H1 (cell line): ENCODE measurements around the gene TRIM10. TPM values are rescaled to one million over a fixed set of nuclear protein-coding genes. Genes with fewer than 3 reads are reported as not detected.

Source experiments
- CTCF ChIA-PET: fragments of 300-600 bp; sonication (Branson Sonifier 250); formaldehyde crosslinking; loops from one replicate; lab custom pipeline; 2021; ENCODE audit not compliant: partially characterized antibody; lab: Charles Lee
- POLR2A ChIA-PET: fragments of 300-600 bp; sonication (Branson Sonifier 250); formaldehyde crosslinking; loops from one replicate; lab custom pipeline; 2021; ENCODE audit warnings: inconsistent platforms; ENCODE audit not compliant: partially characterized antibody; lab: Charles Lee
- DNase-seq, 2 experiments: peaks; one replicate each; pipeline versions ENCODE4 v3.0.0 to v3.0.0-alpha.2; 2010 to 2022; ENCODE audit warnings: low spot score in 2 of 2, low read depth in 1 of 2, mixed read lengths in 1 of 2
- FAIRE-seq: peaks from 2 replicates; lab custom pipeline; 2011; peaks lifted over from hg19 to GRCh38; lab: Jason Lieb, UNC
- H2AFZ ChIP-seq: 2 replicates; pipeline ENCODE4 v1.8.1; 2012; ENCODE audit warnings: low read length, inconsistent platforms
- H2AK5ac ChIP-seq: 2 replicates; pipeline ENCODE4 v1.6.1; 2013; ENCODE audit warnings: low read depth, low read length
- H2BK120ac ChIP-seq: replicated peaks from 2 replicates; pipeline ENCODE3; 2013; ENCODE audit warnings: low read depth, low read length, inconsistent platforms
- H2BK12ac ChIP-seq: 2 replicates; pipeline ENCODE4 v1.6.1; 2013; ENCODE audit warnings: low read depth, low read length
- H2BK15ac ChIP-seq: 2 replicates; pipeline ENCODE4 v1.6.1; 2013; ENCODE audit warnings: low read length
- H2BK20ac ChIP-seq: 2 replicates; pipeline ENCODE4 v1.6.1; 2013; ENCODE audit warnings: low read length
- H2BK5ac ChIP-seq: 2 replicates; pipeline ENCODE4 v1.6.1; 2013; ENCODE audit warnings: low read depth, low read length
- H3K14ac ChIP-seq: 2 replicates; pipeline ENCODE4 v1.6.1; 2013; ENCODE audit warnings: inconsistent platforms; ENCODE audit not compliant: insufficient read length
- H3K18ac ChIP-seq: 2 replicates; pipeline ENCODE4 v1.6.1; 2013; ENCODE audit warnings: low read length; ENCODE audit errors: extremely low read depth
- H3K23ac ChIP-seq: 2 replicates; pipeline ENCODE4 v1.6.1; 2013; ENCODE audit warnings: inconsistent platforms; ENCODE audit not compliant: insufficient read length
- H3K23me2 ChIP-seq: 2 replicates; pipeline ENCODE4 v1.6.1; 2013; ENCODE audit warnings: low read depth, low read length
- H3K27ac ChIP-seq: 2 replicates; pipeline ENCODE4 v1.6.1; 2011; ENCODE audit warnings: low read depth, low read length, inconsistent platforms
- H3K27me3 ChIP-seq, 4 experiments: replicated peaks in 1 of 4; 1 replicate in 1 of 4; 2 replicates in 3 of 4; pipeline versions ENCODE4 v1.6.1 to v1.8.1; 2011 to 2013; ENCODE audit warnings: low read length in 3 of 4, mild to moderate bottlenecking in 3 of 4, inconsistent platforms in 2 of 4, mixed read lengths in 2 of 4, moderate library complexity in 1 of 4; ENCODE audit not compliant: control insufficient read depth in 3 of 4, insufficient read depth in 3 of 4; ENCODE audit errors: extremely low read depth in 1 of 4
- H3K36me3 ChIP-seq, 4 experiments: 2 replicates each; pipeline versions ENCODE4 v1.6.1 to v1.8.1; 2011 to 2013; ENCODE audit warnings: mild to moderate bottlenecking in 4 of 4, low read length in 3 of 4, moderate library complexity in 2 of 4, control low read depth in 1 of 4, inconsistent platforms in 1 of 4; ENCODE audit not compliant: insufficient read depth in 4 of 4, control insufficient read depth in 2 of 4
- H3K4ac ChIP-seq: replicated peaks from 2 replicates; pipeline ENCODE3; 2013; ENCODE audit warnings: low read length, low read depth, mixed read lengths, inconsistent platforms; ENCODE audit not compliant: insufficient read length
- H3K4me1 ChIP-seq, 4 experiments: replicated peaks in 1 of 4; 1 replicate in 1 of 4; 2 replicates in 3 of 4; pipeline versions ENCODE4 v1.6.1 to v1.8.1; 2011 to 2013; ENCODE audit warnings: low read length in 3 of 4, inconsistent platforms in 2 of 4, mixed read lengths in 1 of 4; ENCODE audit not compliant: insufficient read depth in 4 of 4, control insufficient read depth in 3 of 4
- H3K4me2 ChIP-seq, 2 experiments: 2 replicates each; pipeline versions ENCODE4 v1.6.1 to v1.8.1; 2011 to 2013; ENCODE audit warnings: low read depth in 2 of 2, low read length in 2 of 2, control low read depth in 1 of 2, inconsistent platforms in 1 of 2, mild to moderate bottlenecking in 1 of 2; ENCODE audit not compliant: insufficient read depth in 1 of 2
- H3K4me3 ChIP-seq, 4 experiments: fragments of 200-600, 300-600 bp in 1 of 4; sonication (generic), shearing (Covaris generic), sonication (Bioruptor Twin) in 1 of 4; 2 replicates each; pipeline versions ENCODE4 v1.5.1 to v1.8.1; 2011 to 2016; ENCODE audit warnings: low read length in 4 of 4, low read depth in 3 of 4, control low read depth in 2 of 4, inconsistent platforms in 2 of 4, mild to moderate bottlenecking in 2 of 4, mixed read lengths in 1 of 4, moderate library complexity in 1 of 4; ENCODE audit not compliant: insufficient read depth in 2 of 4; ENCODE audit errors: extremely low read depth in 1 of 4
- H3K56ac ChIP-seq: replicated peaks from 2 replicates; pipeline ENCODE3; 2013; ENCODE audit warnings: low read depth, mild to moderate bottlenecking, mixed read lengths, low read length, inconsistent platforms; ENCODE audit not compliant: insufficient read length
- H3K79me1 ChIP-seq: 2 replicates; pipeline ENCODE4 v1.6.1; 2013; ENCODE audit warnings: low read depth, low read length, control low read depth
- H3K79me2 ChIP-seq, 2 experiments: 2 replicates each; pipeline versions ENCODE4 v1.6.1 to v1.8.1; 2012 to 2013; ENCODE audit warnings: low read length in 2 of 2, mild to moderate bottlenecking in 2 of 2, inconsistent platforms in 1 of 2; ENCODE audit not compliant: insufficient read depth in 2 of 2, control insufficient read depth in 1 of 2
- H3K9ac ChIP-seq, 4 experiments: replicated peaks in 1 of 4; 1 replicate in 1 of 4; 2 replicates in 3 of 4; pipeline versions ENCODE4 v1.6.1 to v1.8.1; 2011 to 2013; ENCODE audit warnings: low read depth in 3 of 4, low read length in 3 of 4, control low read depth in 2 of 4, mild to moderate bottlenecking in 2 of 4, moderate library complexity in 2 of 4, inconsistent platforms in 1 of 4; ENCODE audit errors: extremely low read depth in 1 of 4
- H3K9me3 ChIP-seq, 2 experiments: 2 replicates each; pipeline versions ENCODE4 v1.6.1 to v1.8.1; 2012 to 2013; ENCODE audit warnings: mild to moderate bottlenecking in 2 of 2, moderate library complexity in 2 of 2, control low read depth in 1 of 2, inconsistent platforms in 1 of 2, low read depth in 1 of 2, low read length in 1 of 2, mixed read lengths in 1 of 2; ENCODE audit not compliant: insufficient read depth in 2 of 2
- H4K20me1 ChIP-seq, 2 experiments: replicated peaks in 1 of 2; 2 replicates each; pipeline versions ENCODE3 to v1.8.1; 2011 to 2013; ENCODE audit warnings: inconsistent platforms in 2 of 2, low read length in 2 of 2, mild to moderate bottlenecking in 1 of 2; ENCODE audit not compliant: insufficient read depth in 2 of 2, control insufficient read depth in 1 of 2
- H4K5ac ChIP-seq: 2 replicates; pipeline ENCODE4 v1.6.1; 2013; ENCODE audit warnings: low read length, low read depth, mixed read lengths, inconsistent platforms; ENCODE audit not compliant: insufficient read length
- H4K8ac ChIP-seq: 2 replicates; pipeline ENCODE4 v1.8.0; 2013; ENCODE audit warnings: mild to moderate bottlenecking, moderate library complexity, low read length, inconsistent platforms; ENCODE audit not compliant: insufficient read depth; ENCODE audit errors: extremely low read depth
- H4K91ac ChIP-seq: replicated peaks from 2 replicates; pipeline ENCODE3; 2013; ENCODE audit warnings: low read length, mixed read lengths, inconsistent platforms; ENCODE audit not compliant: insufficient read length
- EP300 ChIP-seq, 2 experiments: IDR thresholded peaks; 1 replicate in 1 of 2; 2 replicates in 1 of 2; pipeline ENCODE4 v1.6.1; 2011 to 2012; ENCODE audit warnings: low read depth in 2 of 2, low read length in 2 of 2, mild to moderate bottlenecking in 2 of 2, borderline replicate concordance in 1 of 2, inconsistent platforms in 1 of 2, moderate library complexity in 1 of 2
- HDAC6 ChIP-seq: IDR thresholded peaks from one replicate; pipeline ENCODE4 v1.7.1; 2012; ENCODE audit warnings: low read depth, mild to moderate bottlenecking, inconsistent platforms, low read length, moderate library complexity
- POU5F1 ChIP-seq: IDR thresholded peaks from 2 replicates; pipeline ENCODE4 v1.6.1; 2011; ENCODE audit warnings: low read depth, mild to moderate bottlenecking, low read length, moderate library complexity
- RAD21 ChIP-seq, 2 experiments: IDR thresholded peaks in 1 of 2; conservative IDR thresholded peaks in 1 of 2; 2 replicates each; pipeline ENCODE4 v1.6.1; 2011; ENCODE audit warnings: low read depth in 2 of 2, low read length in 2 of 2, improper control_type of control experiment in 1 of 2, inconsistent platforms in 1 of 2, mild to moderate bottlenecking in 1 of 2, moderate library complexity in 1 of 2
- SIN3A ChIP-seq, 2 experiments: IDR thresholded peaks in 1 of 2; conservative IDR thresholded peaks in 1 of 2; 2 replicates each; pipeline ENCODE4 v1.6.1; 2011 to 2012; ENCODE audit warnings: low read length in 2 of 2, improper control_type of control experiment in 1 of 2, low read depth in 1 of 2, mild to moderate bottlenecking in 1 of 2
- SIRT6 ChIP-seq: IDR thresholded peaks from one replicate; pipeline ENCODE4 v1.7.1; 2012; ENCODE audit warnings: low read length, inconsistent platforms
- SP4 ChIP-seq: IDR thresholded peaks from 2 replicates; pipeline ENCODE4 v1.6.1; 2012; ENCODE audit warnings: low read length, inconsistent platforms
- WGBS, 2 experiments: shearing (Covaris generic) in 1 of 2; methylation state at CpG; one replicate each; pipeline versions ENCODE4 v1.1.6 to v1.1.7; 2013 to 2015; ENCODE audit warnings: low lambda C conversion rate in 2 of 2, mixed read lengths in 2 of 2, inconsistent platforms in 1 of 2, low coverage in 1 of 2, missing lambda C conversion rate in 1 of 2; ENCODE audit not compliant: insufficient replicate concordance in 2 of 2, insufficient coverage in 1 of 2, insufficient read length in 1 of 2; ENCODE audit errors: extremely low coverage in 1 of 2, missing lambda C conversion rate in 1 of 2; 5-methylcytosine and 5-hydroxymethylcytosine counted together
- polyA plus RNA-seq, 7 experiments: library from polyadenylated mRNA; depleted of rRNA in 3 of 7; stranded (reverse) in 5 of 7; unstranded in 2 of 7; fragments of >200 nt in 5 of 7; fragments of 200-250 nt in 2 of 7; gene quantifications; 1 replicate in 5 of 7; 2 replicates in 1 of 7; 4 replicates in 1 of 7; pipeline versions ENCODE4 v1.2.1 to v1.2.3, GENCODE V29; 2011 to 2013; ENCODE audit warnings: missing spikeins in 2 of 7, mixed read lengths in 2 of 7
- total RNA-seq: library from RNA; stranded (reverse); fragmentation: NEBNext Ultra II Directional; extraction: Animal tissue kit (Norgen Biotek cat#: 25700); gene quantifications from 2 replicates; pipeline ENCODE4 v1.2.1, GENCODE V29; 2021
- TF ChIP-seq, protein P1 (sequence below): IDR thresholded peaks from 2 replicates; pipeline ENCODE4 v1.6.1; 2012; ENCODE audit warnings: inconsistent platforms
- TF ChIP-seq, protein P2 (sequence below): IDR thresholded peaks from 2 replicates; pipeline ENCODE4 v1.6.1; 2012; ENCODE audit warnings: low read length, inconsistent platforms
- TF ChIP-seq, protein P3 (sequence below): IDR thresholded peaks from 2 replicates; pipeline ENCODE4 v1.6.1; 2011; ENCODE audit warnings: low read depth, mild to moderate bottlenecking, low read length; ENCODE audit not compliant: insufficient read depth

The TRIM10 gene
- total and polyA plus RNA-seq, 2 of the 8 experiments (the other 6 are each of a cell fraction or from before 2014, with no cell fraction given): 0.06 TPM; not detected in 1

DNA sequence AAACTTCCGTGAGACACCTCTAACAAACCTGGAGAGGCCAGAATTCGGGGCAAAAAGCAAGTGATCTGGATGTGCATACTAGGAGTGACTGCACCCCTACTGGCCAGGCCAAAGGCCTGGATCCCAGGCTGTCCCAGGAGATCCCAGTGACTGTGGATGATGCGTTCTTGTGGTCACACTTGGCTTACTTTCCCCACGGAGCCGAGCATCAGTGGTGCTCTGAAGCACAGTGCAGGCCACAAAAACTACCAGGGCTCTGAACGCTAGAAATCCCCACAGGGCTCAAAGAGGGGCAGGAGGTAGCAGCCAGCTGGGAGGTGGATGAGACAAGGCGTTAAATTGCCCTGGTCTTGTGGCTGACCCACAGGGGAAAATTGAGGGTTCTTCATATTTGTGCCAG lies 45.1 kb upstream of the TRIM10 start:
- peaks cover 3 to 19% (median 10%) of the 10 kb centered on the region in 4 experiments for H3K4me1 ChIP-seq
- peaks cover 5% of the 10 kb centered on the region; the same call in 1 of the 2 replicates for H3K23me2 ChIP-seq
- H2BK120ac ChIP-seq: no peak overlapping the region
- no peak overlapping the region for H4K8ac ChIP-seq
- no peak overlapping the region for H4K91ac ChIP-seq
- no peak overlapping the region for H2BK12ac ChIP-seq
- H3K23ac ChIP-seq: no peak overlapping the region
- H2BK15ac ChIP-seq: no peak overlapping the region
- H3K27me3 ChIP-seq: no peaks in the 10 kb centered on the region
- WGBS, 2 experiments: 79% methylated on average over 7 of the region's 7 CpGs; no CpG with 5 or more reads in 1 of the 2 experiments
- H3K9me3 ChIP-seq: no peaks in the 10 kb centered on the region
- H3K36me3 ChIP-seq: no peaks in the 10 kb centered on the region; a peak in 1 of 8 replicates
- no peak overlapping the region for H3K18ac ChIP-seq
- H2AFZ ChIP-seq: no peak overlapping the region
- no peak overlapping the region for H3K27ac ChIP-seq
- H3K79me2 ChIP-seq: peaks cover 0 to 60% of the 10 kb centered on the region in 2 experiments; a peak in 3 of 4 replicates
- no peak for FAIRE-seq
- no peak overlapping the region for H2BK5ac ChIP-seq
- ChIA-PET POLR2A (interaction anchor here (0.6 to 2.9 kb wide), 5 partner anchors 9 to 564 kb away, joined by 3 to 18 read pairs (median 4); partner anchors contain the start of gene POLR1H), CTCF (interaction anchor here (0.6 to 4.1 kb wide), 4 partner anchors 14 to 103 kb away, joined by 3 to 20 read pairs (median 4); no protein-coding TSS in a partner anchor)
- H3K56ac ChIP-seq: no peak overlapping the region
- H4K20me1 ChIP-seq: peaks cover 7 to 26% of the 10 kb centered on the region in 2 experiments
- no peak overlapping the region for H3K9ac ChIP-seq
- no peak overlapping the region for H2BK20ac ChIP-seq
- H2AK5ac ChIP-seq: no peak overlapping the region
- peaks cover 10% of the 10 kb centered on the region; the same call in 1 of the 2 replicates for H3K79me1 ChIP-seq
- no peak overlapping the region for H3K4me3 ChIP-seq
- no peak for DNase-seq
- no peak overlapping the region for H4K5ac ChIP-seq
- H3K4me2 ChIP-seq: no peak overlapping the region
- H3K14ac ChIP-seq: no peak overlapping the region
- no peak overlapping the region for H3K4ac ChIP-seq
- TF ChIP-seq POU5F1 (no peak), HDAC6 (no peak), SP4 (no peak), SIRT6 (no peak), SIN3A (conservative IDR thresholded peaks at IDR 0.05 in 1 of 2, IDR thresholded peaks at IDR 0.05 in 1 of 2; ENCODE audit: low read depth in 1 of 2, low read length in 2 of 2) (no peak), RAD21 (IDR thresholded peaks at IDR 0.05 in 1 of 2, conservative IDR thresholded peaks at IDR 0.05 in 1 of 2; ENCODE audit: low read depth in 2 of 2, low read length in 2 of 2) (no peak), EP300 (IDR thresholded peaks at IDR 0.05; ENCODE audit: borderline replicate concordance in 1 of 2, low read depth in 2 of 2, low read length in 2 of 2) (no peak)
- TF ChIP-seq, protein P1, sequence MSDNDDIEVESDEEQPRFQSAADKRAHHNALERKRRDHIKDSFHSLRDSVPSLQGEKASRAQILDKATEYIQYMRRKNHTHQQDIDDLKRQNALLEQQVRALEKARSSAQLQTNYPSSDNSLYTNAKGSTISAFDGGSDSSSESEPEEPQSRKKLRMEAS: no peak
- TF ChIP-seq, protein P2, sequence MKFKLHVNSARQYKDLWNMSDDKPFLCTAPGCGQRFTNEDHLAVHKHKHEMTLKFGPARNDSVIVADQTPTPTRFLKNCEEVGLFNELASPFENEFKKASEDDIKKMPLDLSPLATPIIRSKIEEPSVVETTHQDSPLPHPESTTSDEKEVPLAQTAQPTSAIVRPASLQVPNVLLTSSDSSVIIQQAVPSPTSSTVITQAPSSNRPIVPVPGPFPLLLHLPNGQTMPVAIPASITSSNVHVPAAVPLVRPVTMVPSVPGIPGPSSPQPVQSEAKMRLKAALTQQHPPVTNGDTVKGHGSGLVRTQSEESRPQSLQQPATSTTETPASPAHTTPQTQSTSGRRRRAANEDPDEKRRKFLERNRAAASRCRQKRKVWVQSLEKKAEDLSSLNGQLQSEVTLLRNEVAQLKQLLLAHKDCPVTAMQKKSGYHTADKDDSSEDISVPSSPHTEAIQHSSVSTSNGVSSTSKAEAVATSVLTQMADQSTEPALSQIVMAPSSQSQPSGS: no peak
- TF ChIP-seq, protein P3, sequence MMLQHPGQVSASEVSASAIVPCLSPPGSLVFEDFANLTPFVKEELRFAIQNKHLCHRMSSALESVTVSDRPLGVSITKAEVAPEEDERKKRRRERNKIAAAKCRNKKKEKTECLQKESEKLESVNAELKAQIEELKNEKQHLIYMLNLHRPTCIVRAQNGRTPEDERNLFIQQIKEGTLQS: no peak
